Dermis blood vessel endothelial cell (primary cell): Measurements from ENCODE around the gene COL6A6. TPM values are rescaled to one million over a fixed set of nuclear protein-coding genes. Genes with fewer than 3 reads are reported as not detected.

Experiments used
- DNase-seq: peaks from one replicate; pipeline ENCODE4 v3.0.0; 2010
- total RNA-seq: library from RNA; depleted of rRNA; stranded (reverse); fragments of >200 nt; gene quantifications from 2 replicates; pipeline ENCODE4 v1.2.3, GENCODE V29; 2014

COL6A6 gene, protein sequence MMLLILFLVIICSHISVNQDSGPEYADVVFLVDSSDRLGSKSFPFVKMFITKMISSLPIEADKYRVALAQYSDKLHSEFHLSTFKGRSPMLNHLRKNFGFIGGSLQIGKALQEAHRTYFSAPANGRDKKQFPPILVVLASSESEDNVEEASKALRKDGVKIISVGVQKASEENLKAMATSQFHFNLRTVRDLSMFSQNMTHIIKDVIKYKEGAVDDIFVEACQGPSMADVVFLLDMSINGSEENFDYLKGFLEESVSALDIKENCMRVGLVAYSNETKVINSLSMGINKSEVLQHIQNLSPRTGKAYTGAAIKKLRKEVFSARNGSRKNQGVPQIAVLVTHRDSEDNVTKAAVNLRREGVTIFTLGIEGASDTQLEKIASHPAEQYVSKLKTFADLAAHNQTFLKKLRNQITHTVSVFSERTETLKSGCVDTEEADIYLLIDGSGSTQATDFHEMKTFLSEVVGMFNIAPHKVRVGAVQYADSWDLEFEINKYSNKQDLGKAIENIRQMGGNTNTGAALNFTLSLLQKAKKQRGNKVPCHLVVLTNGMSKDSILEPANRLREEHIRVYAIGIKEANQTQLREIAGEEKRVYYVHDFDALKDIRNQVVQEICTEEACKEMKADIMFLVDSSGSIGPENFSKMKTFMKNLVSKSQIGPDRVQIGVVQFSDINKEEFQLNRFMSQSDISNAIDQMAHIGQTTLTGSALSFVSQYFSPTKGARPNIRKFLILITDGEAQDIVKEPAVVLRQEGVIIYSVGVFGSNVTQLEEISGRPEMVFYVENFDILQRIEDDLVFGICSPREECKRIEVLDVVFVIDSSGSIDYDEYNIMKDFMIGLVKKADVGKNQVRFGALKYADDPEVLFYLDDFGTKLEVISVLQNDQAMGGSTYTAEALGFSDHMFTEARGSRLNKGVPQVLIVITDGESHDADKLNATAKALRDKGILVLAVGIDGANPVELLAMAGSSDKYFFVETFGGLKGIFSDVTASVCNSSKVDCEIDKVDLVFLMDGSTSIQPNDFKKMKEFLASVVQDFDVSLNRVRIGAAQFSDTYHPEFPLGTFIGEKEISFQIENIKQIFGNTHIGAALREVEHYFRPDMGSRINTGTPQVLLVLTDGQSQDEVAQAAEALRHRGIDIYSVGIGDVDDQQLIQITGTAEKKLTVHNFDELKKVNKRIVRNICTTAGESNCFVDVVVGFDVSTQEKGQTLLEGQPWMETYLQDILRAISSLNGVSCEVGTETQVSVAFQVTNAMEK (N-terminal part only)
- not detected in 2 replicates for total RNA-seq

GRCh38 chr3:130516645-130517512 lies at the start of gene COL6A6:
TSS of gene COL6A6 (plus strand) at chr3:130517177. CDS start at chr3:130560365, 43,188 bp downstream.
- DNase-seq, result no peak

GRCh38 chr3:130468311-130468710 lies 48.7 kb upstream of the COL6A6 start:
- DNase-seq, result no peak

GRCh38 chr3:130470126-130470525 lies 46.9 kb upstream of the COL6A6 start:
- no peak for DNase-seq

DNA sequence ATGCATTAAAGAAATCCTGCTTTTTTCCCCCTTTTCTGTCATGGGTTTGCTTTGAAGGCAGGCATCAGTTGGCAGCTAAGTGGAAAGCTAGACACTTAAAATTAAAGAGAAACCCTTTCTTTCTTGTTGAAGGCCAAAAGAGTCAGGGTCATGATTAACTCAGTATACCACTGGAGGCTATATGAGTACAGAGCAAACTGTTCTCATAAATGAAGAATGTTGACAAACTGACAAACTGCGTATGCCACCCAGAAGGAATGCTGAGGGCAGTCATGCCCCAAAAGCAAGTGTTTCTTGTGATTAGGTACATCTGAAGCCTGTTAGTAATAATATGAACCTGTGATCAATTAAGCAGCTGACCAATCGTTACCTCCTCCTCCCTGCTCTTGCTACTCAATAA lies 43.6 kb upstream of the COL6A6 start:
- no peak for DNase-seq

GRCh38 chr3:130480736-130481135 lies 36.2 kb upstream of the COL6A6 start:
- DNase-seq, result peak; percentile 2

- DNase-seq, result no peak
Measured at GRCh38 chr3:130488288-130488687, 28.7 kb upstream of the COL6A6 start.

DNA sequence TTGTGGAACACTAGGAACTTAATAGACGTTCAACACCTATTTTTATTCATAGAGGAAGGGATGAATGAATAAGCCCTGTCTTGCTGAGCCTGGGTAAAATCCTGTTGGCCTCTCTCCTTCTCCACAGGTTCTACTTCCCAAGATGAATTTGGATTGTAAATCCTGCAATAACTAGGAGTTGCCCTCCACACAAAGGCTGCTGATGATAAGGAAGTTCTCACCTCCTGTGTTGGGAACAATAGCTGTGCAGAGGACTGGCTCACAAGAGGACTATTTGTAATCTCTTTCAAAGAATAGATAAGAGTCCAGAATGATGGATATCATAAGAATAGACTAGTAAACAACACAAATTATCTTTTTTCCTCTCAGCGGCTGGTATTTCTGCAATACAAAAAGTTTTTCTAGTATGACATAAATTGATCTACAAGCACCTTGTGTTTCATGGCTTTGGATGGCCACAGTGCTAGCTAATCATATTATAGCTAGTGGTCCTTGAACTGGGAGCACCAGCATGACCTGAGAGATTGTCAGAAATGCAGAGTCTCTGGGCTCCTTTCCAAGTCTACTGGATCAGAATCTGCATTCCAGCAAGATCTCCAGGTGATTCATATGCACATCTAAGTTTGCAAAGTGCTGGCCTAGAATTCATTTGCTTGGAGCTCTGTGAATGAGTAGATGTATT lies 28.1 kb upstream of the COL6A6 start:
- no peak for DNase-seq

DNA sequence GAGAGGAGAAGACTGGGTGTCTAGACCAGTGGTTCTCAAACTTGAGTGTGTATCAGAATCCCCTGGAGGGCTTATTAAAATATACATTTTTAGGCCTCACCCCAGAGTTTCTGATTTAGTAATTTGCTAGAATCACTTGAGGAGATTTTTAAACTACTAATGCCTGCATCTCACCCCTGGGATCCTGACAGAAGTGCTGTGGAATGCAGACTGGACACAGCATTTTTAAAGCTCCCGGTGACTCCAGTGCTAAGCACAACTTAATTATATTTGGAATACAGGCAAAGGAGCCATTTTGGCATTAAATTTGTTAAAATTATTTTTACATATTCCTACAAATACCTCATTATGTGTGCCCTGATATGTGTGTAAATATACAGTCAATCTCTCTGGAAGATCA lies 26.7 kb upstream of the COL6A6 start:
- DNase-seq, result no peak

DNA sequence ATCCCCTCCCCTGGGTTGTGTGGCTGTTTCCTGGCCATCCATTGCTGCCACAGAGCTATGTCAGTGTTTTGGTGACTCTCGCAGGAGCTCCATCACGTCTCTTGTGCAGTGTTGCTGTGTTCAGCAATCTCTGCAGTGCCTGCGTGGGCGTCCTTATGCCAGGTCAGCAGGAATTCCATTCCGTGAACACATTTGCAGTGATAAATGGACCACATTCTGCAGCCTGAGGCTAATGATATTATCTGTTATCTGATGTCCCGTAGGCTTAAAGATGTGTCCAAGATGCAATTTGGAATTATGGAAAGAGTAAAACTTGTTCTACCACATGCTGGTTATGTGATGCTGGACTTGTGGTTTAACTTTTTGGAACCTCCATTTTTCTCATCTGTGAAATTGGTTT lies 25.5 kb upstream of the COL6A6 start:
- DNase-seq, result no peak

GRCh38 chr3:130504701-130505100 lies 12.3 kb upstream of the COL6A6 start:
- DNase-seq, result no peak

DNA sequence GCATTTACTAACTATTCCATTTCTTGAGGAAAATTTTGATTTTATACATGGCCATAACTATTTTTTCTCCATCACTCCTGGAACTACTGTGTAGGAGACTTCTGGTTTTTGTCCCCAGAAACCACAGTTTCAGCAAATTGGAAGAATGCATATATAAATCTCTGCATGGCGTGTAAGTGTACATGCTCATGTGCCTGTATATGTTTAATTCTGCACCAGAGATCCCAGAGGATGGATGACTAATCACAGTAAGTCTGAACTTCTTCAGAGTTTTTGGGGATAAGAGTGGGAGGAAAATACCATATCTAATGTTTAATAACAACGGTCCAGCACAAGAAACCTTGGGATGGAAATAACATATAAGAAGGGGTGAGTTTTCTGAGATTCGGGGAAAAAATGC lies 10.9 kb upstream of the COL6A6 start:
- DNase-seq, result no peak

DNA sequence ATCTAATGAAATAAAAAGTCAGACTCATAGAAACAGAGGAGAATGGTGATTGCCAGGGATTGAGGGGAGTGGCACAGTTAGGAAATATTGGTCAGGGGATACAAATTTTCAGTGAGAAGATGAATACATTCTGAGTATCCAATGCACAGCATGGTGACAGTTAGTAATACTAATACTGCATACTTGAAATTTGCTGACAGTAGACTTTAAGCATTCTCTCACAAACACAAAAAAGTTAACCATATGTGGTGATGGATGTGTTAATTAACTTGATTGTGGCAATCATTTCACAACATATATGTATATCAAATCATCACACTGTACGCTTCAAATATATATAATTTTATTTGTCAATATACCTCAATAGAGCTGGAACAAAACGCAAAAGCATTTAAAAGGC lies 9.2 kb upstream of the COL6A6 start:
- DNase-seq, result no peak

DNA sequence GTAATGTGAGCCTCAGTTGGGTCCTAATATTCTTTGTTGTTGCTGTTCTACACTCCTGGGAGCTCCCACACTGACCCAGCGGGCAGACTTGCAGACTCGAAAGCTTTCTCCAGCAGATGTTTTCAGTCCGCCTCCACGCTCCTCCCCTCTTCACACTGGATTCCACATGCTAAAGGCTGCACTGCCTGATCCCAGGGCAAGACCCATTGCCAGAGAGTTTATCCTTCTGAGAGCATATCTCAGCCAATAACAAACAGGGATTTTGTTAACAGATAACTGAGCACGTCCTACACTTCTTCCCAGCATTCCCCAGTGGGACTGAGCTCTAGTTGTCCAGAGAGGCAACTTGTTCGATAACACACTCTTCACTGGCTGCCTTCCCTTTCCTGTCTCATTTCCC lies 8.0 kb upstream of the COL6A6 start:
- no peak for DNase-seq

DNA sequence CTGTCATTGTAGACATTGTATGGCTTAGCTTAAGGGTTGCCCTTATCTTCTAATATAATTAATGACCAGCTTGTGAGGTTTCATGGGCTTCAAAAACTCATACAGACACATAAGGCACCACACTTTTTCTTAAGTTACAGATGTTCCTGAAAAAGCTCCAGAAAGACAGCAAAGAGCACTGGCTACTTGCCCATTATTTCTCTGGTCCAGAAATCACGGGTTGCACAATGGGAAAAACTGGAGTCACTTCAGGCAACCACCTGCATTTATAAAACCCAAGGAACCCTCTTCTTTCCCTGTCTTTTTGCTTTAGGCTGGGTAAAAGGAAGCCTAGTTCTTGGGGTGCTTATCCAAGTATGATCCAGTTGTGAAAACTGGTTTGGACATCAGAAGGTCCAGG lies 2.3 kb upstream of the COL6A6 start:
- no peak for DNase-seq

- DNase-seq, result no peak
Measured at GRCh38 chr3:130515755-130516154, 1.2 kb upstream of the COL6A6 start.

DNA sequence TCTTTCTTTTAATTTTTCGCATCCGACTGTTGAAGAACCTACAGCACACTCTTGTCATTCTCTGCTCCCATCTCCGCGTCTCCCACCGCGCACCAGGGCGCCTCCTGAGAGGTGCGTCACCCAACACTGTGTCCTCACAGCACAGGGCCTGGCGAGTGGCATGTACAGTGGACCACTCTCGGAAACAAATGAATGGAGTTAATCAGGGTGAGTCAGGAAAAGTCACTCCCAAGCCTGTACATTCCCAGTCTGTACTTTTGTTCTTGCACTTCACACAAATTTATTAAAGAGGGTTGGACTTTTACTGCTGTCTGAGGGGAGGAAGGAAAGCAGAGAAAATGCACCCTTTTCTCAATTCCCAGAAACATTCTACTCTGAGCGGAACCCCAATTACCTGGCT lies 625 bp downstream of the COL6A6 start:
- DNase-seq, result no peak

DNA sequence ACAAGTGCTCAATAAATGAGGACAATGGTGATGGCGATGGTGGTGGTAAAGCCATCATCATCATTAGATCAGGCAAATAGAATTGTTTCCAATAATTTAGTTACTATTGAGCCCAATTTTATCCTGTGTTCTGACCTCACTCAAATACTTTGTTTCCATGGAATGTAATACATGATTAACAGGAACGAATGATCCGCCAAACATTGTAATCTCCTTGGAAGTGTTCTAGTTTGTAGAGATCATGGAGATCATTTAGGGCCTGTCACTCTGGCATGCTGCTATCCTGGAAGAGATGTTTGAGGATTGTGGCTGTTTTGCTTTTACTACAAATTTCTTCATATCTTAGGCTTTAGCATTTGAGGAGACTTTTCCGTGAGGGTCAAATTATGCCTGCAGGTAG lies 2.8 kb downstream of the COL6A6 start:
- DNase-seq, result no peak

GRCh38 chr3:130522399-130522798 lies 5.4 kb downstream of the COL6A6 start:
- no peak for DNase-seq

GRCh38 chr3:130527426-130527825 lies 10.4 kb downstream of the COL6A6 start:
- no peak for DNase-seq

DNA sequence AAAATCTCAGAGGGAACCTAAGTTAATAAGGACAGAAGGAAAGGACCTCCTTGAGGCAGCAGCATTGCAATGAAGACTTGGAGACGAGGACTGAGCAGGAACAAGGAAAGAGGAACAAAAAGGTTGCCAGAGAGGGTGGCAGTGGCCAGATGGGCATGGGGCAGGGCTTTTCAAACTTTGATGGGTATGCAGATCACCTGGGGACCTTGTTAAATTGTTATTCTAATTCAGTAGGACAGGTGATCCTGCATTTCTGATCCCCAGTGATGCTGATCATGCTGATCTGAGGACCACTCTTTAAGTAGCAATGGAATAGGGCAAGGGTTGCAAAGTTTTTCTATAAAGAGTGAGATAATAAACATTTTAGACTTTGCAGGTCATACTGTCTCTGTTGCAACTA lies 11.1 kb downstream of the COL6A6 start:
- no peak for DNase-seq

- DNase-seq, result no peak
Measured at GRCh38 chr3:130529486-130530215, 12.7 kb downstream of the COL6A6 start.
